Measurements from ENCODE around the gene PLXNB2.
A peak's percentile ranks its signal among the peaks of the same experiment; 100 is the strongest.
"Not testable (repeated sequence)": the region's sequence is repeated elsewhere in the genome, so short reads cannot be mapped to it uniquely, and the experiment has no call there.

Gene PLXNB2

GRCh38 chr22:50306753-50307749 lies at the start of gene PLXNB2:
TSS of gene PLXNB2 (minus strand) at chr22:50307646. CDS start at chr22:50290584, 17,062 bp downstream.
- peak; percentile 35 for DNase-seq (ENCODE audit: low spot score)

- DNase-seq (ENCODE audit: low spot score): no peak
Observed at GRCh38 chr22:50357222-50357621, 49.8 kb upstream of the PLXNB2 start.

- no peak for DNase-seq (ENCODE audit: low spot score)
Observed at GRCh38 chr22:50356186-50356585, 48.7 kb upstream of the PLXNB2 start.

- no peak for DNase-seq (ENCODE audit: low spot score)
Observed at GRCh38 chr22:50348058-50348457, 40.6 kb upstream of the PLXNB2 start.

GRCh38 chr22:50347157-50347556 lies 39.7 kb upstream of the PLXNB2 start:
- DNase-seq (ENCODE audit: low spot score): no peak

- no peak for DNase-seq (ENCODE audit: low spot score)
Observed at GRCh38 chr22:50346470-50346869, 39.0 kb upstream of the PLXNB2 start.

- no peak for DNase-seq (ENCODE audit: low spot score)
Observed at GRCh38 chr22:50343541-50343935, 36.1 kb upstream of the PLXNB2 start.

GRCh38 chr22:50342651-50343540 lies 35.5 kb upstream of the PLXNB2 start, which contains the start of gene PPP6R2:
TSS of gene PPP6R2 (plus strand) at chr22:50343327. CDS start at chr22:50393909, 50,582 bp downstream.
- DNase-seq (ENCODE audit: low spot score): peak; percentile 83

- DNase-seq (ENCODE audit: low spot score): peak; percentile 91
Observed at GRCh38 chr22:50341977-50342650, 34.7 kb upstream of the PLXNB2 start.

- DNase-seq (ENCODE audit: low spot score): no peak
Observed at GRCh38 chr22:50339945-50340879, 32.8 kb upstream of the PLXNB2 start.

- no peak for DNase-seq (ENCODE audit: low spot score)
Observed at GRCh38 chr22:50338860-50339462, 31.5 kb upstream of the PLXNB2 start.

- DNase-seq (ENCODE audit: low spot score): no peak
Observed at GRCh38 chr22:50338042-50338573, 30.7 kb upstream of the PLXNB2 start.

GRCh38 chr22:50337262-50338041 lies 30.0 kb upstream of the PLXNB2 start:
- DNase-seq (ENCODE audit: low spot score): no peak

- not testable (repeated sequence) for DNase-seq (ENCODE audit: low spot score)
Observed at GRCh38 chr22:50334433-50334832, 27.0 kb upstream of the PLXNB2 start.

GRCh38 chr22:50329236-50329635 lies 21.8 kb upstream of the PLXNB2 start:
- no peak for DNase-seq (ENCODE audit: low spot score)

GRCh38 chr22:50327711-50328019 lies 20.2 kb upstream of the PLXNB2 start:
- DNase-seq (ENCODE audit: low spot score): no peak

- peak; percentile 78 for DNase-seq (ENCODE audit: low spot score)
Observed at GRCh38 chr22:50326956-50327710, 19.7 kb upstream of the PLXNB2 start, which contains the start of gene DENND6B. TSS of gene DENND6B (minus strand) at chr22:50327012. CDS start at chr22:50326988, 24 bp downstream.

- DNase-seq (ENCODE audit: low spot score): no peak
Observed at GRCh38 chr22:50326225-50326955, 18.9 kb upstream of the PLXNB2 start.

Data from hematopoietic multipotent progenitor cell treated with erythropoietin and hydrocortisone succinate and interleukin-3 and kit ligand, for 15 days (in vitro differentiated cells).